GM12891 (cell line): Measurements from ENCODE around the gene TRMT44.

Source experiments
- PAX5 ChIP-seq: IDR thresholded peaks from 2 replicates; pipeline ENCODE4 v1.6.1; 2011; ENCODE audit warnings: low read length, moderate library complexity, mild to moderate bottlenecking; ENCODE audit not compliant: insufficient read depth, severe bottlenecking
- POLR2A ChIP-seq: IDR thresholded peaks from 2 replicates; pipeline ENCODE4 v1.6.1; 2011; ENCODE audit warnings: low read depth, low read length, control low read depth
- POLR2AphosphoS5 ChIP-seq: IDR thresholded peaks from 2 replicates; pipeline ENCODE4 v1.6.1; 2011; ENCODE audit warnings: low read depth, low read length, control low read depth
- POU2F2 ChIP-seq: IDR thresholded peaks from 2 replicates; pipeline ENCODE4 v1.6.1; 2011; ENCODE audit warnings: low read depth, mild to moderate bottlenecking, control low read depth, low read length, moderate library complexity
- TAF1 ChIP-seq: IDR thresholded peaks from 2 replicates; pipeline ENCODE4 v1.6.1; 2011; ENCODE audit warnings: low read depth, low read length, control low read depth

- TF ChIP-seq POLR2A (no peak), POU2F2 (no peak), PAX5 (no peak), POLR2AphosphoS5 (no peak), TAF1 (no peak)
These were observed 29.8 kb upstream of the TRMT44 start for GRCh38 chr4:8410641-8411271.
